Central memory CD8-positive, alpha-beta T cell (primary cell): ENCODE results near the gene ZNF700.
"Not testable (repeated sequence)": the region's sequence is repeated elsewhere in the genome, so short reads cannot be mapped to it uniquely, and the experiment has no call there.

Source experiments
- ATAC-seq: fragments of 150-1000 bp; cut with Tn5 transposase; replicated peaks from 2 replicates; pipeline ENCODE4 v1.10.0; 2022; ENCODE audit warnings: mild to moderate bottlenecking, moderate FRiP score, moderate number of reproducible peaks; ENCODE audit not compliant: poor library complexity, severe bottlenecking; ENCODE audit errors: extremely low read depth
- DNase-seq, 2 donors: peaks; one replicate each; pipeline ENCODE4 v3.0.0; 2021; ENCODE audit warnings: low spot score in 2 of 2
- H3K27ac Mint-ChIP-seq: one replicate; pipeline ENCODE4 v1.8.0; 2022; ENCODE audit warnings: low read depth, mild to moderate bottlenecking, moderate library complexity, mixed read lengths
- H3K27me3 Mint-ChIP-seq: one replicate; pipeline ENCODE4 v1.8.0; 2022; ENCODE audit warnings: mixed read lengths
- H3K36me3 Mint-ChIP-seq: one replicate; pipeline ENCODE4 v1.8.0; 2022; ENCODE audit warnings: mild to moderate bottlenecking, moderate library complexity, mixed read lengths; ENCODE audit not compliant: insufficient read depth
- H3K4me1 Mint-ChIP-seq: one replicate; pipeline ENCODE4 v1.8.0; 2022; ENCODE audit warnings: mixed read lengths
- H3K4me3 Mint-ChIP-seq: one replicate; pipeline ENCODE4 v1.8.0; 2022; ENCODE audit warnings: mild to moderate bottlenecking, moderate library complexity, mixed read lengths
- H3K9me3 Mint-ChIP-seq: one replicate; pipeline ENCODE4 v1.8.0; 2022; ENCODE audit warnings: mixed read lengths

Gene ZNF700

DNA sequence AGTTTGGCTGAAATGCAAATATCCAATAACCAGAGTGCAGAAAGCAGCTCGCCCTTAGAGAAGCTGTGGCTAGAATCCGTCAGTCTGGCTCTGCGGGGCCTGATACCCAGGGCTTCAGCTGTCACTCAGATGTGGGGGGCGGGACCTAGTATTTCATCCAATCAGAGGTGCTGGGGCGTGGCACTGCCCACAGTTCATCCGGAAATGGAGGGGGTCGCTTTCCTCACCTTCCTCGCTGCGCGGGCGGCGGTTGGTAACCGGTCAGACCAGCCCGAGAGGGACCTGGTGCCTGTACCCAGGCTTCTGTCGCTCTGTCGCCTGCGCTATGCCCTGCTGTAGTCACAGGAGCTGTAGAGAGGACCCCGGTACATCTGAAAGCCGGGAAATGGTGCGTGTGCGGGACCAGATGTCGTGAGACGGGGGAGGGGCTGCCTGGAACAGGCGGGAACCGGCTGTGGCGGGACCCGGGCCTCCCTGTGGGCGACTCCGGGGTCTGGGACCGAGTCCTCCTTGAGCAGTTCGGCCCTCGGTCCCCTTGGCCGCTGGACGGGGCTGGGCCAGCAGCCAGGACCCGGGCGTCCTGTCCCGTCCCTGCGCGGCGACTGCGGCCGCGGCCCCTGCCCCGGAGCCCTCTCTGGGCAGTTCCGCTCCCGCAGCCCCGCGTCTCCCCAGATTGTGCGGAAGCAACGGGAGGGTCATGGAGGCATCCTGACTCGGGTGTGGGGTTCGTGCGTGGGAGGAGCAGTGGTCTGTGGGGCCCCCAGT, at the start of gene ZNF700:
Gene ZNF700 (plus strand): TSS at position 222 of the 765 bp plus-strand sequence. CDS start 104 bp downstream, at position 326.
- peaks cover 23% of the 10 kb centered on the region for H3K36me3 Mint-ChIP-seq
- peak; percentile 87 for ATAC-seq
- no peaks in the 10 kb centered on the region for H3K9me3 Mint-ChIP-seq
- peak within 1 kb of the TSS; percentile 86 for H3K27ac Mint-ChIP-seq
- no peaks in the 10 kb centered on the region for H3K27me3 Mint-ChIP-seq
- H3K4me1 Mint-ChIP-seq: peaks cover 46% of the 10 kb centered on the region
- H3K4me3 Mint-ChIP-seq: peak within 1 kb of the TSS; percentile 97
- peak; percentile 88 for DNase-seq

DNA sequence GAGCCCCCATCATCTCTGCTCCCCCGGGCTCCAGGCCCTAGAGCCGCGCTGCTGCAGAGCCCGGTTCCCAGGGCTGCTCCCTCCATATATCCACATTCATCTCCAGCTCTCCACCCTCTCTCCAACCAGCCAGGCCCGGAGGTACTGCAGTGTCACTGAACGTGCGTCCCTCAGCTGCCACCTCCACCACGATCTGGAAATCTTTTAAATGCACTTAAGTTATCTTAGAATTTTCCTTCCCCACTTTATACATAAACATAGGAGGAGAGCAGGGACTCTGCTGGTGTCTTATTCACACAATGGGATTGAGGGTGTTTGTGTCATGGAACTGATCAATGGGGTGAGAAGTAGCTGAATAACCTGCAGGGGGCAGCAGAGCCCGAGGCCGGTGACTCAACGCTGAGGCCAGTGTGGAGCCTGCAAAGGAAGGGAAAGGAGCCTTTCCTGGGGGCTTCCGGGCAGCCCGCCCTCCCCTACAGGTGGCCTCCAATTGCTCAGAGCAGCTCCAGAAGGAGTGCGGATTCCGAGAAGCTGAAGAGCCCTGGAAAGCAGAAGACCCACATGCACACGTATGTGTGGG, 45.1 kb upstream of the ZNF700 start:
- not testable (repeated sequence) for H3K4me1 Mint-ChIP-seq, H3K9me3 Mint-ChIP-seq, ATAC-seq, H3K27ac Mint-ChIP-seq, H3K4me3 Mint-ChIP-seq, H3K27me3 Mint-ChIP-seq, H3K36me3 Mint-ChIP-seq
- DNase-seq: peak in 1 of 2 donors; percentile 21

DNA sequence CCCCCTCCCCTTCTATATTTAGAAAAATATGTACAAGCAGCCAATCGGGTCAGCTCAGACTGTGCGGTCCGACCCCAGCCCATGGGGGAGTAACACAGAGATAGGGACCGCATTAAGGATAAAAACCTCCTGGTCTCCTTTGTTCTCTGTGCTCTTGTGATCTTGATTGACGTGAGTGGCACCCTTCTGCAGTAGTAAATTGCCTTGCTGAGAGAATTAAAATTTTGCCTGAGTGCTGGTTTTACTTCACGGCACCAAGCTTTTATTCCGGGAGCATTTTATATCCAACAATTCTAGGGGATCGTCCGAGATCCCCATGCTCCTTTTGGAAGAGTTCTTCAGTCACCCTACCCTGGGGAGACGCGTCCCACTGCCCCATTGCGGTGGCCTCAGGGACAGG, 44.3 kb upstream of the ZNF700 start:
- H3K9me3 Mint-ChIP-seq: no peaks in the 10 kb centered on the region
- H3K27me3 Mint-ChIP-seq: no peaks in the 10 kb centered on the region
- no peaks in the 10 kb centered on the region for H3K4me1 Mint-ChIP-seq
- ATAC-seq: no peak
- H3K4me3 Mint-ChIP-seq: no peak overlapping the region
- H3K27ac Mint-ChIP-seq: no peak overlapping the region
- DNase-seq: no peak
- H3K36me3 Mint-ChIP-seq: no peaks in the 10 kb centered on the region

DNA sequence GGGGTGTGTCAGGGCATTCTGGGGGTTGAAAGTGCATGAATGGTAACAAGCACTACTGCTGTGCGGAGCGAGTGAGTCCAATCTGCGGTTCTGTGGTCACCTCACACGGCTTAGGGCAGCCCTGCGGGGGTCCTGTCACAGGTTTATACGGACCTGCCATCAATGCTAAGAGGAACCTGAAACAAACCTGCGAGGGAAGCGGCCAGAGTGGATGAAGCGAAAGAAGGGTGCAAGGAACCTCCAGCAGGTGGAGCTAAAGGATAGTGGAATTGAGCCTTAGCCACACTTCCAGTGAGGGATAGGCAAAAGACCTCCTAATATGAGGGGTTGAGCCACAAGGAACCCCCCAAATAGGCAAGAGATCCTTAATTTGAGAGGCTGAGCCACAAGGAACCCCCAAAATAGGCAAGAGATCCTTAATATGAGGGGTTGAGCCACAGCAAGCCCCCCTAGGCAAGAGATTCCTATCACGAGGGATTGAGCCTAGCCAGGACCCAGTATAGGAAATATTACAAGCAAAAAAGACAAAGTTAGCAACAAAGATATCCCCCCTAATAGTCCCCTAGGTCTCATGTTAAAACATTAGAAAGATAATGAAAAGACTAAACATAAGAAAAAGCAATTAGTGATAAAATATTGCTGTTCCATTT, 43.6 kb upstream of the ZNF700 start:
- Mint-ChIP-seq H3K4me1 (no peaks in the 10 kb centered on the region), H3K27me3 (no peaks in the 10 kb centered on the region), H3K9me3 (no peaks in the 10 kb centered on the region), H3K27ac (no peak overlapping the region), H3K36me3 (no peaks in the 10 kb centered on the region), H3K4me3 (no peak overlapping the region)
- DNase-seq: peak; percentile 33 to 39
- no peak for ATAC-seq

DNA sequence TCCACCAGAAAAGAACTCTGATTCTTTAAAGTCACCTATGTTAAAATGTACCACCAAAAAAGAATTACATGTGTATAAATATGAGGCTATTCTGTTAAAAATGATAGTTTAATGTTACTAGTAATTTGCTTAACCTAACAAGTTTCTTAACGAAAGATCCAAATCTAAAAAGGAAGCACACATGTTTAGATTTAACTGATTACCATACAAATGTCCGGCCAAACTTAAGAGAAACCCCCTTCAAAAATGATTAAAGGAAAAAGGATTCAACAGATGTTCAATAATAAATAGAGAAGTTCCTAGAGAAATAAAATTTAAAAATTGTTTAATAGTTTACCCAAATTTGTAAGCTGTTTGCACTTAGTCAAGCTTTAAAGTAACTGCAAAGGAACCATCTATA, 42.3 kb upstream of the ZNF700 start:
- H3K27ac Mint-ChIP-seq: no peak overlapping the region
- H3K27me3 Mint-ChIP-seq: no peaks in the 10 kb centered on the region
- H3K4me1 Mint-ChIP-seq: peaks cover 5% of the 10 kb centered on the region
- DNase-seq (no peak), ATAC-seq (no peak)
- H3K4me3 Mint-ChIP-seq: no peak overlapping the region
- no peaks in the 10 kb centered on the region for H3K36me3 Mint-ChIP-seq
- H3K9me3 Mint-ChIP-seq: no peaks in the 10 kb centered on the region

DNA sequence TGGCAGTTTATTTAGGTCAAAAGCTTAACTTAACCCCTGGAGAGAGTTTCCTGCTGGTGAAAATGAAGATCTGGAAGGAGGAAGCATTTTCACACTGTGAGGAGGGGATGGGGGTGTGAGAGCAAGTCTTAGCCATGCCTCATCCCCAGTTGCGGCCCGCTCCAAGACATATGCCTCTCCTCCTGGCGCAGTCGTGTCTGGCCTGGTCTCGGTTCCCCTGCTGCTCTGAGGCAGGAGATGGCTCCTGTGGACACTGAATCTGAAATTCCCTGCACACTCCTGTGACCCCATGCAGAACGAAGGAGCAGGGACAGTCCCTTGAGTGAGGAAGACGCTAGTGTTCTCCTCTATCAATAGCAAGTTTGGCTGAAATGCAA, 37.7 kb upstream of the ZNF700 start:
- H3K36me3 Mint-ChIP-seq: no peaks in the 10 kb centered on the region
- peak overlapping the region; percentile 89 for H3K4me3 Mint-ChIP-seq
- H3K9me3 Mint-ChIP-seq: no peaks in the 10 kb centered on the region
- H3K27me3 Mint-ChIP-seq: no peaks in the 10 kb centered on the region
- ATAC-seq: no peak
- DNase-seq: no peak
- H3K27ac Mint-ChIP-seq: peak overlapping the region; percentile 95
- H3K4me1 Mint-ChIP-seq: peaks cover 26% of the 10 kb centered on the region

DNA sequence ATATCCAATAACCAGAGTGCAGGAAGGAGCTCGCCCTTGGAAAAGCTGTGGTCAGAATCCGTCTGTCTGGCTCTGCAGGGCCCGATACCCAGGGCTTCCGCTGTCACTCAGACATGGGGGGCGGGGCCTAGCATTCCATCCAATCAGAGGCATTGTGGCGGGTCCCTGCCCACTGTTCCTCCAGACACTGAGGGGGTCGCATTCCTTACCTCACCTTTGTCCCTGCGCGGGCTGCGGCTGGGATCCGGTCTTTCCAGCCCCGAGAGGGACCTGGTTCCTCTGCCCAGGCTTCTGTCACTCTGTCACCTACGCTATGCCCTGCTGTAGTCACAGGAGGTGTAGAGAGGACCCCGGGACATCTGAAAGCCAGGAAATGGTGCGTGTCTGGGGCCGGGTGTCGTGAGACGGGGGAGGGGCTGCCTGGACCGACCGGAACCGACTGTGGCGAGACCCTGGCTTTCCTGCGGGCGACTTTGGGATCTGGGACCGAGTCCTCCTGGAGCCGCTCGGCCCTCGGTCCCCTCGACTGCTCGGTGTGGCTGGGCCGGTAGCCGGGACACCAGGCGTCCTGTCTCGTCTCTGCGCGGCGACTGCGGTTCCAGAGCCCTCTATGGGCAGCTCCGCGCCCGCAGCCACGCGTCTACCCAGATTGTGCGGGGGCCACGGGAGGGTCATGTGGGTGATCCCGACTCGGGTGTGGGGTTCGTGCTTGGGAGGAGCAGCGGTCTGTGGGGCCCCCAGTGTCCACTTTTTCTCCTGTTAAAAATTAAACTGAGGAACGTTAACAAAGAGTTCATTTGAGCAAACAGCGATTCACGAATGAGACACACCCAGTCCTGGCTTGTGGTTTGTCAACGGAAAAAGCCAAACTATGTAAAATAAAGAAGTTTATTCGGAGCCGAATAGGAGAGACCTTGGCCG, 37.0 kb upstream of the ZNF700 start, which contains the start of gene ZNF69:
Gene ZNF69 (plus strand): TSS at position 172 of the 921 bp plus-strand sequence. CDS start 142 bp downstream, at position 314.
- DNase-seq (peak; percentile 20 to 31), ATAC-seq (peak; percentile 84)
- Mint-ChIP-seq H3K27me3 (no peaks in the 10 kb centered on the region), H3K9me3 (no peaks in the 10 kb centered on the region), H3K36me3 (no peaks in the 10 kb centered on the region), H3K4me3 (peak within 1 kb of the TSS; percentile 89), H3K27ac (peak within 1 kb of the TSS; percentile 95), H3K4me1 (peaks cover 26% of the 10 kb centered on the region)

DNA sequence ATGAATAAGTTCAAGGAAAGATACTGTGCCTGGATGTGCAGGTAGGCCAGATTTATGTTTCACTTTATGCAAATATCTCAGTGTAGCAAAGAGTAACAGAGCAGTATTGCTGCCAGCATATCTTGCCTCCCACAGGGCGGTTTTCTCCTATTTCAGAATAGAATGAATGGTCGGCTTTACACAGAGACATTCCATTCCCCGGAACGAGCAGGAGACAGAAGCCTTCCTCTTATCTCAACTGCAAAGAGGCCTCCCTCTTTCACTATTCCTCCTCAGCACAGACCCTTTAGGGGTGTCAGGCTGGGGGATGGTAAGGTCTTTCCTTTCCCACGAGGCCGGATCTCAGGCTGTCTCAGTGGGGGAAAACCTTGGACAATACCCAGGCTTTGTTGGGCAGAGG, 35.0 kb upstream of the ZNF700 start:
- H3K9me3 Mint-ChIP-seq, DNase-seq, H3K4me3 Mint-ChIP-seq, H3K36me3 Mint-ChIP-seq, H3K27ac Mint-ChIP-seq, H3K27me3 Mint-ChIP-seq, ATAC-seq: not testable (repeated sequence)
- H3K4me1 Mint-ChIP-seq: peaks cover 26% of the 10 kb centered on the region

DNA sequence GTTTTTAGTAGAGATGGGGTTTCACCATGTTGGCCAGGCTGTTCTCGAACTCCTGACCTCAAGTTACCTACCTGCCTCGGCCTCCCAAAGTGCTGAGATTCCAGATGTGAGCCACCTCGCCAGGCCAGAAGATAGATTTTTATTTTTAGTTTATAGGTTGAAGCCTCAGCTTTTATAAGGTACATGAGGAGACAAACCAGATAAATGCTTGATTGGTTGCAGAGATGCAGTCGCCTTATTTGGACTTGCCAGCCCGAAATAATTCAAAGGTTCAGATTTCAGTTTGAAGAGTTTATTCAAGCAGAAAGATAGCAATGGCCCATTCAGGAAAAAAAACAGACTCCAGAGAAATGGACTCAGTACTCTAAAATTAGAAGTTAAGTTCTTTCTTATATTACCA, 34.3 kb upstream of the ZNF700 start:
- peaks cover 6% of the 10 kb centered on the region for H3K9me3 Mint-ChIP-seq
- H3K36me3 Mint-ChIP-seq: no peaks in the 10 kb centered on the region
- H3K27ac Mint-ChIP-seq: no peak overlapping the region
- ATAC-seq (no peak), DNase-seq (no peak)
- H3K27me3 Mint-ChIP-seq: no peaks in the 10 kb centered on the region
- peaks cover 26% of the 10 kb centered on the region for H3K4me1 Mint-ChIP-seq
- no peak overlapping the region for H3K4me3 Mint-ChIP-seq

DNA sequence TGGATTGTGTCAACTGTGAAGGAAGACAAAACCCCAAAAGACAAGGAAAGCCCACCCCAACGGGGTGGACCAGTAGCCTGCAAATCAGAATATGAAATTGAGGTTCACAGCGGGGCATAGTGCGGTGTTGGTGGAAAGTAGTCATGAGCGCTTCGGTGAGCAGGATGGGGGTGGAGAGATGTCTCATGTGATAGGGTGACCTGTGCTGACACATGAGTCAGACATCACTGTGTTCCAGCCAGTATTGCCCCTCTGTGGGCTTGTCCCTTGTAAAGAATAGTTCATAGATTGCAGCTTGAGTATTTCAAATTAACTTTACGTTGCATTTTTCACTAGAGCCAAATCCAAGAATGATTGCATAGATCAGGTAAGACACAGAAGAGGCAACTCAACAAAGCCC, 30.1 kb upstream of the ZNF700 start:
- Mint-ChIP-seq H3K4me1 (peaks cover under 1% of the 10 kb centered on the region), H3K36me3 (peaks cover 3% of the 10 kb centered on the region), H3K9me3 (peaks cover 12% of the 10 kb centered on the region), H3K4me3 (no peak overlapping the region), H3K27ac (no peak overlapping the region), H3K27me3 (no peaks in the 10 kb centered on the region)
- DNase-seq (no peak), ATAC-seq (no peak)

DNA sequence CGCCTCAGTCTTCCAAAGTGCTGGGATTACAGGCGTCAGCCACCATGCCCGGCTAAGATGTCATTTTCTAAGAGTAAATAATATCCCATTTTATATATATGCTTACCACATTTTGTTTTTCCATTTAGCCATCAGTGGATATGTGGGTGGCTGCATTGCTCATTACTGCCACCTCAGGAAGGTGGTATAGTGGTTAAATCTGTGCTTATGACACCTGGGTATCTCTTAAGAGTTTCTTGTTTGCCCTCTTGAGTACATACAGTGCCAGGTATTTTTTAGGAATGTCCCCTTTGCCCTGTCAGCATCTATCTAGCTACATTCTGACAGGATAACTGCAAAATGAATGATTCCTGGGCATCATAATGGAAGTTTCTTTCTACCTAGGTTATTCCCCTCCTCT, 22.7 kb upstream of the ZNF700 start:
- peaks cover 20% of the 10 kb centered on the region for H3K9me3 Mint-ChIP-seq
- no peaks in the 10 kb centered on the region for H3K27me3 Mint-ChIP-seq
- DNase-seq: no peak
- H3K36me3 Mint-ChIP-seq: peaks cover 12% of the 10 kb centered on the region
- H3K27ac Mint-ChIP-seq: no peak overlapping the region
- no peak for ATAC-seq
- H3K4me1 Mint-ChIP-seq: no peaks in the 10 kb centered on the region
- H3K4me3 Mint-ChIP-seq: no peak overlapping the region

DNA sequence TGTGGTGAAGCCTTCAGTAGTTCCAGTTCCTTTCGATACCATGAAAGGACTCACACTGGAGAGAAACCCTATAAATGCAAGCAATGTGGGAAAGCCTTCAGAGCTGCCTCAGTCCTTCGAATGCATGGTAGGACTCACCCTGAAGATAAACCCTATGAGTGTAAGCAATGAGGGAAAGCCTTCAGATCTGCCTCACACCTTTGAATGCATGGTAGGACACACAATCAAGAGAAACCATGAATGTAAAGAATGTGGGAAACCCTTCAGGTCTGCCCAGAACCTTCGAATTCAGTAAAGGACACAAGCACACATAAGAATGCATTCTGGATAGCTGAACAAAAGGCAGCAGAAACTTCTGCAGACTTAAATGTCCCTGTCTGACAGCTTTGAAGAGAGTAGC, 19.0 kb upstream of the ZNF700 start:
- no peaks in the 10 kb centered on the region for H3K4me1 Mint-ChIP-seq
- H3K9me3 Mint-ChIP-seq: peaks cover 28% of the 10 kb centered on the region
- H3K36me3 Mint-ChIP-seq: peaks cover 8% of the 10 kb centered on the region
- no peak overlapping the region for H3K27ac Mint-ChIP-seq
- H3K27me3 Mint-ChIP-seq: no peaks in the 10 kb centered on the region
- no peak for DNase-seq
- no peak overlapping the region for H3K4me3 Mint-ChIP-seq
- ATAC-seq: no peak
